SK-N-MC (cell line): Measurements from ENCODE around the gene EAF2.
"Not testable (repeated sequence)": the region's sequence is repeated elsewhere in the genome, so short reads cannot be mapped to it uniquely, and the experiment has no call there.

Experiments used
- DNase-seq: peaks from one replicate; pipeline ENCODE4 v3.0.0-alpha.2; 2011; ENCODE audit warnings: low read depth, low spot score
- H3K27ac ChIP-seq: fragments of 200-600 bp; sonication (generic); 2 replicates; pipeline ENCODE4 v1.5.1; 2016; ENCODE audit warnings: mixed run types
- H3K36me3 ChIP-seq: fragments of 200-600 bp; sonication (generic); 2 replicates; pipeline ENCODE4 v1.6.1; 2017; ENCODE audit warnings: antibody characterized with exemption, low read length, mixed read lengths; ENCODE audit not compliant: insufficient read depth
- H3K4me3 ChIP-seq: fragments of 200-600 bp; sonication (generic); 2 replicates; pipeline ENCODE4 v1.5.1; 2016
- H3K9ac ChIP-seq: fragments of 200-600 bp; sonication (generic); 2 replicates; pipeline ENCODE4 v1.8.0; 2017; ENCODE audit warnings: mixed run types, mixed read lengths; ENCODE audit not compliant: insufficient read length
- H3K9me3 ChIP-seq: fragments of 200-600 bp; sonication (generic); 2 replicates; pipeline ENCODE4 v1.6.1; 2017; ENCODE audit warnings: low read depth, mild to moderate bottlenecking, antibody characterized with exemption, low read length, moderate library complexity, mixed read lengths
- EZH2 ChIP-seq: fragments of 200-600 bp; sonication (generic); IDR thresholded peaks from one replicate; pipeline ENCODE4 v1.6.1; 2017; ENCODE audit warnings: antibody characterized with exemption
- FOXP2 ChIP-seq: optimal IDR thresholded peaks from 2 replicates; pipeline ENCODE3; 2011; ENCODE audit warnings: mild to moderate bottlenecking, moderate library complexity; ENCODE audit not compliant: insufficient read depth; ENCODE audit errors: extremely low read length, control extremely low read depth
- POLR2AphosphoS5 ChIP-seq: IDR thresholded peaks from 2 replicates; pipeline ENCODE4 v1.6.1; 2012; ENCODE audit warnings: mild to moderate bottlenecking, low read depth, low read length, borderline replicate concordance

The EAF2 gene

DNA sequence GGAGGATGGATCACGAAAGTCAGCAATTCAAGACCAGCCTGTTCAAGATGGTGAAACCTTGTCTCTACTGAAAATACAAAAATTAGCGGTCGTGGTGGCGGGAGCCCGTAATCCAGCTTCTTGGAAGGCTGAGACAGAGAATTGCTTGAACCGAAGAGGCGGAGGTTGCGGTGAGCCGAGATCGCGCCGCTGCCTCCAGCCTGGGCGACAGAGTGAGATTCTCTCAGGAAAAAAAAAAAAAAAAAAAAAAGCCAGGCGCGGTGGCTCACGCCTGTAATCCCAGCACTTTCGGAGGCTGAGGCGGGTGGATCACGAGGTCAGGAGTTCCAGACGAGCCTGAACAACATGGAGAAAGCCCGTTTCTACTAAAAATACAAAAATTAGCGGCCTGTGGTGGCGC lies 5.0 kb downstream of the EAF2 start:
- no peak overlapping the region for H3K4me3 ChIP-seq
- no peaks in the 10 kb centered on the region for H3K36me3 ChIP-seq
- H3K27ac ChIP-seq = no peak overlapping the region
- TF ChIP-seq POLR2AphosphoS5 = no peak
- no peak for TF ChIP-seq EZH2
- no peak for TF ChIP-seq FOXP2
- DNase-seq = no peak
- no peaks in the 10 kb centered on the region for H3K9me3 ChIP-seq
- H3K9ac ChIP-seq = no peak overlapping the region

DNA sequence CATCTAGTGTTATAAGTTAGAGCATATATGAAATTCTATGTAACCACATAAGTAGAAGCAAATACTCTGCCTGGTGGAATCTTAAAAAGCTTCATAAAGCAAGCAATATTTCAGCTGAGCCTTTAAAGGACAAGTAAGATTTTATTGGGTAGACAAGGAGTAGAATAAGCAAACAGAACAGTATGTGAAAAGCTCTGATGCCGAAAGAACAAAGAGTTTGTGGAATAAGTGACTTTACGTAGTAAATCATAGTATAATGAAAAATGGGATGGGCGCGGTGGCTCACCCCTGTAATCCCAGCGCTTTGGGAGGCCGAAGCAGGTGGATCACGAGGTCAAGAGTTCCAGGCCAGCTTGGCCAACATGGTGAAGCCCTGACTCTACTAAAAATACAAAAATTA lies 9.9 kb downstream of the EAF2 start:
- Histone ChIP-seq H3K4me3 (no peak overlapping the region), H3K9ac (no peak overlapping the region), H3K27ac (no peak overlapping the region), H3K36me3 (no peaks in the 10 kb centered on the region), H3K9me3 (no peaks in the 10 kb centered on the region)
- no peak for DNase-seq
- TF ChIP-seq EZH2 = no peak
- TF ChIP-seq POLR2AphosphoS5 = no peak
- no peak for TF ChIP-seq FOXP2

DNA sequence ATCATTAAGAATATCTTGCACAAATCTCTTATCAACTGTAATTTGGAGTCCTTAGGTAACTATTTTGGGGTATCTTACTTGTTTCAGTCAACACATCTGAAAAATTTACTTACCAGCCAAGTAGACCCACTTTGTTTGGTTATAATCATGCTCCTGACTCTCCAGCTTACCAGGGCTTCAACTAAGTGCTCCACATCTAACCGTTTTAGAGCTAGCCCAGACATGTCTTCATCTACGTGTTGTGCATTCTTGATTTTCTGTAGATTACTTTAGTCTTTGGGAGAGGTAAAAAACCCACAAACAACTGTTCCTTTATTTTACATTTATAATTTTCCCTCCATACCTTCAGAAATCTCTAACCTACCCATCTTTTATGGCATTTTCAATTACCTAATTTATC lies 17.2 kb downstream of the EAF2 start:
- no peak for DNase-seq
- H3K9ac ChIP-seq = no peak overlapping the region
- TF ChIP-seq POLR2AphosphoS5 = no peak
- no peak for TF ChIP-seq FOXP2
- no peak for TF ChIP-seq EZH2
- H3K27ac ChIP-seq = no peak overlapping the region
- H3K36me3 ChIP-seq = no peaks in the 10 kb centered on the region
- no peaks in the 10 kb centered on the region for H3K9me3 ChIP-seq
- H3K4me3 ChIP-seq = no peak overlapping the region

GRCh38 chr3:121855555-121855954 lies 20.5 kb downstream of the EAF2 start:
- Histone ChIP-seq H3K36me3 (no peaks in the 10 kb centered on the region), H3K9ac (no peak overlapping the region)
- TF ChIP-seq EZH2 (no peak), POLR2AphosphoS5 (no peak), FOXP2 (no peak)

GRCh38 chr3:121857778-121858177 lies 22.8 kb downstream of the EAF2 start:
- not testable (repeated sequence) for H3K4me3 ChIP-seq, H3K36me3 ChIP-seq, H3K9me3 ChIP-seq, H3K27ac ChIP-seq, H3K9ac ChIP-seq, DNase-seq

More at GRCh38 chr3:121855555-121855954, 20.5 kb downstream of the EAF2 start:
- DNase-seq = no peak
- Histone ChIP-seq H3K9me3 (no peaks in the 10 kb centered on the region), H3K4me3 (no peak overlapping the region), H3K27ac (no peak overlapping the region)

DNA sequence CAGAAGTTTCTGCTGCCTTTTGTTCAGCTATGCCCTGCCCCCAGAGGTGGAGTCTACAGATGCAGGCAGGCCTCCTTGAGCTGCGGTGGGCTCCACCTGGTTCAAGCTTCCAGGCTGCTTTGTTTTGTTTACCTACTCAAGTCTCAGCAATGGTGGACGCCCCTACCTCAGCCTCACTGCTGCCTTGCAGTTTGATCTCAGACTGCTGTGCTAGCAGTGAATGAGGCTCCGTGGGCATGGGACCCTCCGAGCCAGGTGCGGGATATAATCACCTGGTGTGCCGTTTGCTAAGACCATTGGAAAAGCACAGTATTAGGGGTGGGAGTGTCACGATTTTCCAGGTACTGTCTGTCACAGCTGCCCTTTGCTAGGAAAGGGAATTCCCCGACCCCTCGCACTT lies 28.2 kb downstream of the EAF2 start:
- DNase-seq, H3K4me3 ChIP-seq, H3K36me3 ChIP-seq, H3K9me3 ChIP-seq, H3K9ac ChIP-seq, H3K27ac ChIP-seq: not testable (repeated sequence)

DNA sequence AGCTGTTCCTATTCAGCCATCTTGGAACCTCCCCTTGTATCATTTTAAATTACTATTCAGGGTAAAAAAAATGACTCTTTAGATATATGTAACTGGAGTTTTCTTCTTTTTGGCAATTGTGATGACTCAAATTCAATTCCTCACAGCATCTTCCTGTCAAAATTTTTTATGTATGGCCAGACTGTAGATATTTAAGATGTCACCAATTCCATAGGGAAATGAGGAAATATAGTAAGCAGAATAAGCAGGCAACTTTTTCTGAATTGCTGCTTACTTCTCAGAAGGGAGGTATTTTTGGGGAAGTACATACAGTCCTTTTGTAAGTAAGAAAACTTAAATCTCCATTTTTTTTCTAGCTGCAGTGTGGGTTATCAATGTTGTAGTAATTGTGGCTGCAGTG lies 28.8 kb downstream of the EAF2 start:
- no peak overlapping the region for H3K4me3 ChIP-seq
- H3K36me3 ChIP-seq = no peaks in the 10 kb centered on the region
- no peak overlapping the region for H3K27ac ChIP-seq
- no peak for DNase-seq
- H3K9ac ChIP-seq = no peak overlapping the region
- no peaks in the 10 kb centered on the region for H3K9me3 ChIP-seq
- TF ChIP-seq EZH2 (no peak), POLR2AphosphoS5 (no peak), FOXP2 (no peak)

DNA sequence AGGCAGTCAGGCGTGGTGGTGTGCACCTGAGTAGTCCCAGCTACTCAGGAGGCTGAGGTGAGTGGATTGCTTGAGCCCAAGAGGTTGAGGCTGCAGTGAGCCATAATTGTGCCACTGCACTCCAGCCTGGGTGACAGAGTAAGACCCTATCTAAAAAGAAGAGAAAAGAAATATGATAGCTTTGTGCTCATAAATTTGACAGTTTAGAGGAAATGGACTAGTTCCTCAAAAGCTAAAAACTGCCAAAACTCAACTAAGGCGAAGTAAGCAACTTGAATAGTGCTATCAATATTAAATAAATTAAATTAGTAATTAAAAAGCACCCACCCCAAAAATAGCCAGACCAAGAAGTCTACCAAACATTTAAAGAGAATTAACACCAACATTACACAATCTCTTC lies 34.7 kb downstream of the EAF2 start:
- no peak for TF ChIP-seq FOXP2
- TF ChIP-seq EZH2 = no peak
- no peak for TF ChIP-seq POLR2AphosphoS5
- DNase-seq = no peak
- H3K36me3 ChIP-seq = no peaks in the 10 kb centered on the region
- H3K9me3 ChIP-seq = no peaks in the 10 kb centered on the region
- no peak overlapping the region for H3K27ac ChIP-seq
- H3K4me3 ChIP-seq = no peak overlapping the region
- no peak overlapping the region for H3K9ac ChIP-seq

DNA sequence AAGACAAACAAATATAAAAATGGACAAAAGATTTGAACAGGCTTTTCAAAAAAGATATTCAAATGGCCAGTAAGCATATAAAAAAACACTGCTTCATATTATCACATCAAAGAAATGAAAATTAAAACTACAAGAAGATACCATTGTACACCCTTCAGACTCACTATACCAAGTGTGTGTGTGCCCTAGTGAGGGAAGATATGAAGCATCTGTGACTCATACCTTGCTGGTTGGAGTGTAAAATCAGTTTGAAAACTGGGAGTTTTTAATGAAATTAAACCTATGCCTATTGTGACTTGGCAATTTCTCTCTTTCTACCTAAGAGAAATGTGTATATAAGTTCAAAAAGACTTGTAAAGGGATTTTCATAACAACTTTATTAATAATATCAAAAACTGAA lies 35.7 kb downstream of the EAF2 start:
- no peak for DNase-seq

DNA sequence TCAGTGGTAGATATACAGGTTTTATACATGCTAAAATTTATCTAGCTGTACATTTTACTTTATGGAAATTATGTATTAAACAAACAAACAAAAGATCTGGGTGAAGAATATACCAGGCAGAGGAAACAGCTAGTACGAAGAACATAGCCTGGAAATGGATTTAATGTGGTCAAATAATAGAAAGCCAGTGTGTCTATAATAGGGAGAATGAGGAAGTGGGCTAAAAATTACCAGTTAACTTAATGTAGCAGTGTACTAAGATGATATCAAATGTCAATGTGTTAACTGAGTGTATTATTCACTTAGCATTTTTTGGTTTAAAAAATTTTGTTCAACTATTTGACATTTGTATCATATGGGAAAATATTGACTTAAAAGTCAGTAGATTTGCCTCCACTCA lies 36.4 kb downstream of the EAF2 start:
- DNase-seq = no peak

More for the DNA sequence above, 35.7 kb downstream of the EAF2 start:
- TF ChIP-seq POLR2AphosphoS5 = no peak
- no peak for TF ChIP-seq FOXP2
- TF ChIP-seq EZH2 = no peak
- Histone ChIP-seq H3K27ac (no peak overlapping the region), H3K9ac (no peak overlapping the region), H3K4me3 (no peak overlapping the region), H3K36me3 (no peaks in the 10 kb centered on the region), H3K9me3 (no peaks in the 10 kb centered on the region)

More for the DNA sequence above, 36.4 kb downstream of the EAF2 start:
- H3K36me3 ChIP-seq = no peaks in the 10 kb centered on the region
- no peak overlapping the region for H3K27ac ChIP-seq
- H3K9me3 ChIP-seq = no peaks in the 10 kb centered on the region
- no peak overlapping the region for H3K9ac ChIP-seq
- no peak for TF ChIP-seq EZH2
- no peak for TF ChIP-seq POLR2AphosphoS5
- TF ChIP-seq FOXP2 = no peak
- H3K4me3 ChIP-seq = no peak overlapping the region
